Trophoblast cell (in vitro differentiated cells and primary cell): ENCODE results near the gene SYT13.
"Not testable (repeated sequence)": the region's sequence is repeated elsewhere in the genome, so short reads cannot be mapped to it uniquely, and the experiment has no call there.

Experiments used
- DNase-seq, 2 donors: peaks; one replicate each; pipeline ENCODE4 v3.0.0-alpha.2; 2016
- H2AFZ ChIP-seq: 2 replicates; pipeline ENCODE4 v1.6.1; 2013; ENCODE audit warnings: low read length, moderate library complexity, mild to moderate bottlenecking; ENCODE audit not compliant: insufficient read depth, poor library complexity
- H2AK5ac ChIP-seq: 2 replicates; pipeline ENCODE4 v1.6.1; 2013; ENCODE audit warnings: mild to moderate bottlenecking, low read length
- H2BK120ac ChIP-seq: 2 replicates; pipeline ENCODE4 v1.6.1; 2013; ENCODE audit warnings: low read length, mild to moderate bottlenecking, moderate library complexity; ENCODE audit not compliant: insufficient read depth, poor library complexity
- H2BK12ac ChIP-seq: 2 replicates; pipeline ENCODE4 v1.6.1; 2013; ENCODE audit warnings: mild to moderate bottlenecking, low read length, moderate library complexity
- H2BK5ac ChIP-seq: 2 replicates; pipeline ENCODE4 v1.6.1; 2013; ENCODE audit warnings: low read length, low read depth, moderate library complexity, mild to moderate bottlenecking; ENCODE audit not compliant: poor library complexity
- H3K14ac ChIP-seq: 2 replicates; pipeline ENCODE4 v1.6.1; 2013; ENCODE audit warnings: mild to moderate bottlenecking, low read length
- H3K18ac ChIP-seq: 2 replicates; pipeline ENCODE4 v1.6.1; 2013; ENCODE audit warnings: mild to moderate bottlenecking, low read length
- H3K23ac ChIP-seq: 2 replicates; pipeline ENCODE4 v1.6.1; 2013; ENCODE audit warnings: low read length
- H3K27ac ChIP-seq: 2 replicates; pipeline ENCODE4 v1.5.1; 2013; ENCODE audit warnings: low read depth, mild to moderate bottlenecking, inconsistent platforms, low read length, moderate library complexity
- H3K27me3 ChIP-seq: 2 replicates; pipeline ENCODE4 v1.6.1; 2013; ENCODE audit warnings: inconsistent platforms, mild to moderate bottlenecking, low read length, moderate library complexity; ENCODE audit not compliant: insufficient read depth
- H3K36me3 ChIP-seq, 2 experiments: 1 replicate in 1 of 2; 2 replicates in 1 of 2; pipeline ENCODE4 v1.6.1; 2013; ENCODE audit warnings: low read length in 2 of 2, mild to moderate bottlenecking in 2 of 2, moderate library complexity in 1 of 2; ENCODE audit not compliant: insufficient read depth in 2 of 2, control insufficient read depth in 1 of 2
- H3K4ac ChIP-seq: 2 replicates; pipeline ENCODE4 v1.6.1; 2013; ENCODE audit warnings: low read depth, mild to moderate bottlenecking, low read length, moderate library complexity
- H3K4me1 ChIP-seq, 2 experiments: 1 replicate in 1 of 2; 2 replicates in 1 of 2; pipeline ENCODE4 v1.6.1; 2013; ENCODE audit warnings: low read length in 2 of 2, mild to moderate bottlenecking in 2 of 2, moderate library complexity in 1 of 2; ENCODE audit not compliant: insufficient read depth in 2 of 2, control insufficient read depth in 1 of 2
- H3K4me2 ChIP-seq: 2 replicates; pipeline ENCODE4 v1.6.1; 2013; ENCODE audit warnings: inconsistent platforms, mild to moderate bottlenecking, low read length, moderate library complexity
- H3K4me3 ChIP-seq: 2 replicates; pipeline ENCODE4 v1.5.1; 2013; ENCODE audit warnings: mild to moderate bottlenecking, low read depth, low read length, inconsistent platforms
- H3K79me1 ChIP-seq: one replicate; pipeline ENCODE4 v1.6.1; 2013; ENCODE audit warnings: low read length
- H3K79me2 ChIP-seq: 2 replicates; pipeline ENCODE4 v1.6.1; 2013; ENCODE audit warnings: low read length, mild to moderate bottlenecking; ENCODE audit not compliant: control insufficient read depth, insufficient read depth, poor library complexity
- H3K9ac ChIP-seq: 2 replicates; pipeline ENCODE4 v1.6.1; 2013; ENCODE audit warnings: mild to moderate bottlenecking, low read length
- H3K9me3 ChIP-seq: 2 replicates; pipeline ENCODE4 v1.6.1; 2013; ENCODE audit warnings: low read depth, mild to moderate bottlenecking, control low read depth, inconsistent platforms, low read length; ENCODE audit not compliant: insufficient read depth
- H4K12ac ChIP-seq: 2 replicates; pipeline ENCODE4 v1.6.1; 2013; ENCODE audit warnings: low read depth, mild to moderate bottlenecking, low read length, moderate library complexity
- H4K8ac ChIP-seq: 2 replicates; pipeline ENCODE4 v1.6.1; 2013; ENCODE audit warnings: low read depth, mild to moderate bottlenecking, low read length, moderate library complexity
- H4K91ac ChIP-seq: one replicate; pipeline ENCODE4 v1.6.1; 2013; ENCODE audit warnings: low read depth, mild to moderate bottlenecking, low read length, moderate library complexity
- whole genome bisulfite sequencing: extraction: QIAGEN DNeasy Blood & Tissue Kit; methylation state at CpG from one replicate; pipeline ENCODE4 v1.1.7; 2013; ENCODE audit warnings: missing lambda C conversion rate; ENCODE audit not compliant: insufficient read length, insufficient coverage; ENCODE audit errors: extremely low coverage; 5-methylcytosine and 5-hydroxymethylcytosine counted together

The SYT13 gene

GRCh38 chr11:45249372-45249771, 36.8 kb downstream of the SYT13 start:
- H3K4me3 ChIP-seq, H3K23ac ChIP-seq, H3K9ac ChIP-seq, H4K91ac ChIP-seq, H3K27ac ChIP-seq, H4K8ac ChIP-seq, H2AK5ac ChIP-seq, H3K79me2 ChIP-seq, H2BK120ac ChIP-seq, H3K9me3 ChIP-seq, H3K14ac ChIP-seq, H3K18ac ChIP-seq, H4K12ac ChIP-seq, H3K27me3 ChIP-seq, H3K4me2 ChIP-seq, DNase-seq, H3K36me3 ChIP-seq, H3K4ac ChIP-seq, H2BK12ac ChIP-seq, H3K79me1 ChIP-seq, H2BK5ac ChIP-seq, H3K4me1 ChIP-seq, H2AFZ ChIP-seq: not testable (repeated sequence)
- no CpG with 5 or more reads among the region's 1 CpG for WGBS

DNA sequence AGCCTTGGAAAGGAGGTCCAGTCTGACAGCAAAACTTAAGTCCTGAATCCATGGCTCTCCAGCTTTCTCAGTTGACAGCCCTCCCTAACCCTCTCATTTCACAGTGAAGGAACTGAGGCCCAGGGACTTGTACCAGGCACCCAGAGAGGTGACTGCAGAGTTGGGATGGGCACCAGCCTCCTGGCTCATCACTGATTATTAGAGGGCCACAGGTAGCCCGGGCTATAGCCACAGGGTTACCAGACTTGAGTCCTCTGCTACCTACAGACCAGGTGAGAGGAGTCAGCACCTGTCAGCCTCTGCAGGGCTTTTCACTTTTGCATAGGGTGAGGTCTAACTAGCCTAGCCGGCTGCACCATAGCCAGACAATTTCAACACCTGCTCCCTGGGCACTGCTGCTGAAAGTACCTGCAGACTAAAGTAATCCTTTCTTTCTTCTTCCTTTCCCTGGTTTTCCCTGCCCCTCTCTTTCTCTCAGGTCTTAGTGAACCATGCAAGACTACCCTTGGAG, 37.6 kb downstream of the SYT13 start:
- Histone ChIP-seq H4K91ac (no peak overlapping the region), H2BK5ac (no peak overlapping the region), H3K4me1 (no peaks in the 10 kb centered on the region), H2BK12ac (no peak overlapping the region), H3K36me3 (no peaks in the 10 kb centered on the region), H3K9me3 (no peaks in the 10 kb centered on the region), H3K4me3 (no peak overlapping the region), H2BK120ac (no peak overlapping the region), H2AK5ac (no peak overlapping the region), H3K79me2 (no peaks in the 10 kb centered on the region), H3K9ac (no peak overlapping the region), H3K27ac (no peak overlapping the region), H3K18ac (no peak overlapping the region), H4K12ac (no peak overlapping the region), H3K23ac (no peak overlapping the region), H3K79me1 (no peaks in the 10 kb centered on the region), H4K8ac (no peak overlapping the region), H2AFZ (no peak overlapping the region), H3K14ac (no peak overlapping the region), H3K4me2 (no peak overlapping the region), H3K27me3 (no peaks in the 10 kb centered on the region), H3K4ac (no peak overlapping the region)
- no peak for DNase-seq
- WGBS, result no CpG with 5 or more reads among the region's 2 CpGs

DNA sequence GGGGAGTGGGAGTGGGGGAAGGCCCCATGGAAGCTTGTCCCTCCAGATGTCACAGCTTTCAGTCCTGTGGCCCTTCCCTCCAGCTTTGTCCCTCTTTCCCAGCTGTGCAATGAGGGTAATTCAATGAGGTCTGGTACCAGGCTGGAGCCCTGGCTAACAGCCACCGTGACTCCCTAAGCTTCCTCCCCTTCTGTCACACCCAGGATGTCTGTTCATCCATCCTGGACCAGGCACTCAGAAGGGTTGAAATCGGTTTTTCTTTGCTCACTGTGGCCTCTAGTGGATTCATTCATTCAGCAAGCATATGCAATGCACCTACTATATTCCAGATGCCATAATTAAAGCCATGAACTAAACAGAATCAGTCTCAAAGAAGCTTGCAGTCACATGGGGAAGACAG, 38.7 kb downstream of the SYT13 start:
- Histone ChIP-seq H4K8ac (no peak overlapping the region), H3K23ac (no peak overlapping the region), H3K27me3 (no peaks in the 10 kb centered on the region), H3K4me1 (no peaks in the 10 kb centered on the region), H3K9me3 (no peaks in the 10 kb centered on the region), H4K91ac (no peak overlapping the region), H3K14ac (no peak overlapping the region), H3K36me3 (no peaks in the 10 kb centered on the region), H3K4me3 (no peak overlapping the region), H3K4ac (no peak overlapping the region), H2BK12ac (no peak overlapping the region), H3K27ac (no peak overlapping the region), H2BK5ac (no peak overlapping the region), H3K9ac (no peak overlapping the region), H3K4me2 (no peak overlapping the region), H3K79me1 (no peaks in the 10 kb centered on the region), H3K79me2 (no peaks in the 10 kb centered on the region), H3K18ac (no peak overlapping the region), H2BK120ac (no peak overlapping the region), H4K12ac (no peak overlapping the region), H2AK5ac (no peak overlapping the region), H2AFZ (no peak overlapping the region)
- no CpG with 5 or more reads among the region's 2 CpGs for WGBS
- no peak for DNase-seq

DNA sequence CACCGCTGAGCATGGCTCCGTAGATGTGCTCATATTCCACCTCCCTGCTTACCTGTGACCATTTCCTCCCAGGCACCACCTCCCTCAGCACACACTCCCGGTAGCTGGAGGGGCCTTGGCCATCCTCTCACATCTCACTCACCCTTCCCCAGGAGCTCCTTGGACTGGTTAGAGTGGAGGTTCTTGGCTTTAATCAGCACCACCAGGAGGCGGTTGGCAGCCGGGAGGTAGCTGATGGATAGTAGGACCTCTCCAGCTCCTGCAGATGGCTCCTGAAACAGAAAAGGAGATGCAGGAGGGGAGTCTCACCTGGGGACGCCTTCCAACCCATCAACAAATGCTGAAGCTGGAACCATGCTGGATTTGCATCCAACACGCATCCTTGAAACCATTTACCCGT, 39.9 kb downstream of the SYT13 start:
- H3K79me2 ChIP-seq, result no peaks in the 10 kb centered on the region
- no peak overlapping the region for H3K14ac ChIP-seq
- no peak overlapping the region for H4K91ac ChIP-seq
- H3K36me3 ChIP-seq, result no peaks in the 10 kb centered on the region
- no peak overlapping the region for H2AK5ac ChIP-seq
- H3K23ac ChIP-seq, result no peak overlapping the region
- no peak overlapping the region for H3K9ac ChIP-seq
- no peak for DNase-seq
- H3K27ac ChIP-seq, result no peak overlapping the region
- no peak overlapping the region for H2BK5ac ChIP-seq
- no peak overlapping the region for H2BK12ac ChIP-seq
- H3K18ac ChIP-seq, result no peak overlapping the region
- no peak overlapping the region for H4K8ac ChIP-seq
- no CpG with 5 or more reads among the region's 8 CpGs for WGBS
- no peaks in the 10 kb centered on the region for H3K9me3 ChIP-seq
- no peaks in the 10 kb centered on the region for H3K4me1 ChIP-seq
- no peaks in the 10 kb centered on the region for H3K79me1 ChIP-seq
- H3K4ac ChIP-seq, result no peak overlapping the region
- no peak overlapping the region for H4K12ac ChIP-seq
- H2AFZ ChIP-seq, result no peak overlapping the region
- H3K4me2 ChIP-seq, result no peak overlapping the region
- peak overlapping the region; percentile 13 for H3K4me3 ChIP-seq
- H2BK120ac ChIP-seq, result no peak overlapping the region
- no peaks in the 10 kb centered on the region for H3K27me3 ChIP-seq
